T-helper 17 cell (primary cell): ENCODE measurements around the gene SHISA2. TPM values are rescaled to one million over a fixed set of nuclear protein-coding genes. Genes with fewer than 3 reads are reported as not detected.

Experiments
- ATAC-seq: fragments of 150-1000 bp; cut with Tn5 transposase; 2 replicates; pipeline ENCODE4 v1.10.0; 2021; ENCODE audit warnings: mild to moderate bottlenecking, moderate library complexity
- DNase-seq, 3 donors: peaks; one replicate each; pipeline versions ENCODE4 v3.0.0 to v3.0.0-alpha.2; 2020 to 2021
- H3K9me3 ChIP-seq: one replicate; pipeline ENCODE4 v1.7.0; 2013; ENCODE audit warnings: low read length, mild to moderate bottlenecking; ENCODE audit not compliant: control insufficient read depth, poor library complexity, severe bottlenecking
- H3K27ac Mint-ChIP-seq: one replicate; pipeline ENCODE4 v1.8.0; 2022; ENCODE audit warnings: mild to moderate bottlenecking, moderate library complexity, mixed read lengths
- H3K27me3 Mint-ChIP-seq: one replicate; pipeline ENCODE4 v1.8.0; 2022; ENCODE audit warnings: mixed read lengths
- H3K36me3 Mint-ChIP-seq: one replicate; pipeline ENCODE4 v1.8.0; 2022; ENCODE audit warnings: low read depth, mixed read lengths
- H3K4me1 Mint-ChIP-seq: one replicate; pipeline ENCODE4 v1.8.0; 2022; ENCODE audit warnings: mild to moderate bottlenecking, mixed read lengths
- H3K4me3 Mint-ChIP-seq: one replicate; pipeline ENCODE4 v1.8.0; 2022; ENCODE audit warnings: mild to moderate bottlenecking, moderate library complexity, mixed read lengths
- total RNA-seq, 4 donors: library from RNA in 2 of 4; stranded (reverse) in 2 of 4; gene quantifications; one replicate each; pipeline ENCODE4 v1.2.3 and lab custom pipeline; 2022 to 2026

SHISA2 gene
- total RNA-seq, 2 donors from 2014 or later = 0.37 to 0.62 TPM

DNA sequence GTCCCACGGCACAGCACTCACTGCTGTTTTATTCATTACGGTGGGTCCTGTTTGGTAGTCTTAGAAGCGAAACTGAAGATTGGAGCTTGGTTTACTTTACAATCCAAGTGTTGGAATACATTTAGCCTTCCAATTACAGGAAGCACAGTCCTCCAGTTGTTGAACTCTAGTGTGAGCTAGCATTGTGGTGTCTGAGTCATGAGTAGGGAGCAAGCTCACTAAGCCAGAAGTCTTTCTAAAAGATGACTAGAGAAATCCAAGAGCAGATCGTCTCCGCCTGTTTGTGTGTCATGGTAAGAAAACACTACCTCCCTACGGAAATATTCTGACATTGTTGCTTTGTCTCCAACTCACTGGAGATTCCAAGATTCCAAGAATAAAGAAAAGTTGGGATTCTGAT, 10.1 kb upstream of the SHISA2 start:
- Mint-ChIP-seq H3K4me3 (no peak overlapping the region), H3K27me3 (peaks cover 35% of the 10 kb centered on the region), H3K36me3 (no peaks in the 10 kb centered on the region), H3K4me1 (peaks cover 5% of the 10 kb centered on the region), H3K27ac (no peak overlapping the region)
- ATAC-seq (no peak), DNase-seq (no peak)
- no peaks in the 10 kb centered on the region for H3K9me3 ChIP-seq

DNA sequence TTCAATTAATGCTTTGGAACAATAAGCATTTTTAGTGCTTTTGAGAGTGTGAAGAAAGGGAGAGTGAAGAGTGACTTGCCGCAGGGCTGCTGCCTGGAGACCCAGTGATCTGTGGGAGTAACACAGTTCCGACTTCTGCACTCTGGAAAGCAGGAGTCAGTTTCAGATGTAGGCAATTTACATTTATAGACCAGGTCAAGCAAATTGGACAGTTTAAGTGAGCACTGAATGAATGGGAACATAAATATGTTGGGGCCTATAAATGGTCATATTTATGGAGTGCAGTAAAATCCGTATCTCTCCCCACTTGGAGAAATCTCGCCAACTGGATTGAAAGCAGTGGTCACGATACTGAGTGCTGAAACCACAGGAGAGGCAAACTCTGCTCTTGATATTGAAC, 9.4 kb upstream of the SHISA2 start:
- Mint-ChIP-seq H3K27ac (no peak overlapping the region), H3K36me3 (no peaks in the 10 kb centered on the region), H3K4me3 (no peak overlapping the region), H3K4me1 (peaks cover 5% of the 10 kb centered on the region), H3K27me3 (peaks cover 41% of the 10 kb centered on the region)
- ATAC-seq (no peak), DNase-seq (no peak)
- no peaks in the 10 kb centered on the region for H3K9me3 ChIP-seq

DNA sequence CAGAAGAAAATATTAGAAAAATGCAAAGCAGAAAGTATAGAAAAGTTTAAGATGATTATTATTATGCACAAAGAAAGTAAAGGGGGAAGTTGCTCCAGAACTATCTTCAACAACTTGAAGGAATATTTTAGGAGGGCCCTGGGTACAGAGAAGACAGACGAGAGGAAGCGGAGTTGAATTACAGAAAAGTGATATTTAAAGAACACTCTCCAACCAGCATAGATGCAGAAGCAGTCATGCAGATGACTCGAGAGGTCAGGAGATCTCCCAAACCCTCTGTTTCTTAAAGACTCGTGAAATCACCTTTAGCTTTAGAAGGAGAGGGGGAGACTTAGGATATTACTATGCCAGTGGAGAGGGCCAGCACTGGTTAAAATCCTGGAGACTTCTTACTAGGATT, 8.5 kb upstream of the SHISA2 start:
- DNase-seq = no peak
- Mint-ChIP-seq H3K27me3 (peaks cover 39% of the 10 kb centered on the region), H3K36me3 (no peaks in the 10 kb centered on the region), H3K4me1 (peaks cover 5% of the 10 kb centered on the region), H3K4me3 (no peak overlapping the region), H3K27ac (no peak overlapping the region)
- ATAC-seq = no peak
- H3K9me3 ChIP-seq = no peaks in the 10 kb centered on the region

DNA sequence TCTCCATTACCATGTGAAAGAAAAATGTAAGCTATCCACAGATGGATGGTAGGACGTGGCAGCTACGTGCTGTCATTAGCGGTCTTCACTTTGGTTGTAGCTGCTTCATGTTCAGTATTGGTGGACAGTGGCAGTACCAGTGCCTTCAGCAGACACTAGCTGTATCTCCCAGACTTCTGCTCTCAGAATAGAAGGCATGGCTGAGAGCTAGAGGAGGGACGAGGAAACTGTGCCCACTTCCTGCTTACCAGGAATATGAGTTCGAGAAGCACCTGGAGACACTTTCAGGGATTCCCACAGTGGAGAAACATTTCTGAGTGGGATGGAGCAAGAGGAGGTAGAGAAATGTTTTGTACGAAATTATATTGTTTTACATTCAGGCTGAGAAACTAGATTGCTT, 6.9 kb upstream of the SHISA2 start:
- H3K27ac Mint-ChIP-seq = no peak overlapping the region
- H3K36me3 Mint-ChIP-seq = no peaks in the 10 kb centered on the region
- H3K9me3 ChIP-seq = no peaks in the 10 kb centered on the region
- ATAC-seq = no peak
- no peak for DNase-seq
- peaks cover 39% of the 10 kb centered on the region for H3K27me3 Mint-ChIP-seq
- H3K4me1 Mint-ChIP-seq = peaks cover 5% of the 10 kb centered on the region
- H3K4me3 Mint-ChIP-seq = no peak overlapping the region

DNA sequence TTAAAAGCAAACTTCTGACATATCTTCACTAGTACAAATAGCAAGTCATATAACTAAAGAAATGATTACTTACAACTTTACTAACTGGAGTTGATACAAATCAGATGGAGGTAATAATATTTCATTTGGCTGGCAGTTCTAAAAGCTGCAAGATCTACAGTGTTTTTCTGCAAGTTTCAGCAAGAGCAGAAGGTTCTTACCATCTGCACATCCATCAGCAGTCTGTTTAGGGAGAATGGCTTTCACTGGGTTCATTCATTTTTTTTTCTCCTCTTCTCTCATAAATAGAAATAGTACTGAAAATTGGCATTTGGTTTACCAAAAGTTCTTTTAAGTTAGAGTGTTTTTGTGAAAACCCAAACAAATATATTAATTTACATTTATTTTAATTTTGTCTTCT, 3.1 kb upstream of the SHISA2 start:
- Mint-ChIP-seq H3K4me1 (peaks cover 9% of the 10 kb centered on the region), H3K27me3 (peaks cover 49% of the 10 kb centered on the region), H3K4me3 (no peak overlapping the region), H3K27ac (no peak overlapping the region), H3K36me3 (no peaks in the 10 kb centered on the region)
- ATAC-seq (no peak), DNase-seq (no peak)
- no peaks in the 10 kb centered on the region for H3K9me3 ChIP-seq

DNA sequence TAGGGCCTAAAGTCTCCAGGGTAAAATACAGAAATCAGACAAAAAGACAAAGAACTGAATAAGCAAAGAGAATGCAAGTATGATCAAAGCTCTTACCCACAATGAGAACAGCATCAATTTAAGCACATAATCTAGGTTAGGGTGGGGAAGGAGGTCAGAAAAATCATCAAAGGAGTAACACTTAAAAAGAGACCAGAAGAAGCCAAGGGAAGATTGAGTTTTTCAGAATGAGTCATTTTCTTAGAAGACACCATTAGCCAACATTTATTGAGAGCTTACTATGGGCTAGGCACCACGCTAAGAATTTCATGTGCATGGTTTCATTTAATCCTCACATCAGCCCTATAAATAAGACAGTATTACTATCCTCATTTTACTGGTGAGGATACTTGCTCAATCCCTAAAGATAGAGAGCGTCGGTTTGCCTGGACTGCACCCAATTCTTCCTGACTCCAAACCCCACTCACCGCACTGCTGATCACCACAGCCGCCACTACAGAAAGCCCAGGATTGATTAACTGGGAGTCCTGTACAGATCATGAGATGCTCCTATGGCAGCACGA, 1.7 kb upstream of the SHISA2 start:
- Mint-ChIP-seq H3K27me3 (peaks cover 55% of the 10 kb centered on the region), H3K27ac (no peak overlapping the region), H3K36me3 (no peaks in the 10 kb centered on the region), H3K4me1 (peaks cover 9% of the 10 kb centered on the region), H3K4me3 (peak overlapping the region; percentile 28)
- no peaks in the 10 kb centered on the region for H3K9me3 ChIP-seq
- ATAC-seq (no peak), DNase-seq (no peak)

DNA sequence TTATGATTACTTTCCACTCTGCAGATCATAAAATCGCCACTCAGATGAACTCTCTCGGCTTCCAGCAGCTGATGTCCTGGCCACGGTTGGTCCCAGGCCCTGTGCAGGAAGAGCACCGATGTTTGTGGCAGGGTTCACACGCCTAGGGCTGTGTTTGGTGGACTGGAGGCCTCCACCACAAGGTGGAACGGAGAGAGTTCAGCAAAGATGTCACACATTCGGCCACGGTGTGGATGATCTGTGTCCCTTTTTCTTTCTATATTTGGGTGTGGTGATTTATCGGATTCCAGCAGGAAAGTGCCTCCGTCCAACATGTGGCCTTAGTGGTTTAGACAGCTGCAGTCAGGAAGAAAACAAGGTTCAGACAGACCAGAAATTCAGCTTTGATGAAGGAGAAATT, 521 bp upstream of the SHISA2 start:
- Mint-ChIP-seq H3K27ac (no peak overlapping the region), H3K36me3 (no peaks in the 10 kb centered on the region), H3K4me1 (peaks cover 9% of the 10 kb centered on the region), H3K27me3 (peaks cover 56% of the 10 kb centered on the region), H3K4me3 (peak overlapping the region; percentile 80)
- DNase-seq (no peak), ATAC-seq (no peak)
- no peaks in the 10 kb centered on the region for H3K9me3 ChIP-seq

DNA sequence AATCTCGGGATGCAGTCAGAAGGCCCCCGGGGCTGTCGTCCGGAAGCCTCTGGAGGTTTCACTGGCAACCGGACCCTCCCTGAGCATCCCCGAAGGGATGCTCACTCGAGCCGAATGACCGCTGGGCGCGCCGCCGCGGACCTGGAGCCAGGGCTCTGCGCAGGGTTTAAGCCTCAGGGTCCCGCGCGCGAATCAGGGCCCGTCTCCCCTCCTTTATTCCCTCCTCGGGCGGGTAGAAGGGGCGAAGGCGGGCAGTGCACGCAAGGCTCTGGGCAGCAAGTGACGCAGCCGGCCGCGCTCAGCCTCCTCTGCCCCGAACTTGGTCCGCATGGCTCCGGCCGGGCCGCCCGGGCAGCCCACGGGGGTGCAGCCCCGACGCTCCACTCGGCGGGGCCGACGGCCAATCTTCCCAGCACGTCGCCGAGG, 572 bp downstream of the SHISA2 start:
- Mint-ChIP-seq H3K36me3 (no peaks in the 10 kb centered on the region), H3K27ac (no peak overlapping the region), H3K27me3 (peaks cover 54% of the 10 kb centered on the region), H3K4me3 (peak overlapping the region; percentile 68), H3K4me1 (peaks cover 9% of the 10 kb centered on the region)
- no peaks in the 10 kb centered on the region for H3K9me3 ChIP-seq
- ATAC-seq (no peak), DNase-seq (no peak)

DNA sequence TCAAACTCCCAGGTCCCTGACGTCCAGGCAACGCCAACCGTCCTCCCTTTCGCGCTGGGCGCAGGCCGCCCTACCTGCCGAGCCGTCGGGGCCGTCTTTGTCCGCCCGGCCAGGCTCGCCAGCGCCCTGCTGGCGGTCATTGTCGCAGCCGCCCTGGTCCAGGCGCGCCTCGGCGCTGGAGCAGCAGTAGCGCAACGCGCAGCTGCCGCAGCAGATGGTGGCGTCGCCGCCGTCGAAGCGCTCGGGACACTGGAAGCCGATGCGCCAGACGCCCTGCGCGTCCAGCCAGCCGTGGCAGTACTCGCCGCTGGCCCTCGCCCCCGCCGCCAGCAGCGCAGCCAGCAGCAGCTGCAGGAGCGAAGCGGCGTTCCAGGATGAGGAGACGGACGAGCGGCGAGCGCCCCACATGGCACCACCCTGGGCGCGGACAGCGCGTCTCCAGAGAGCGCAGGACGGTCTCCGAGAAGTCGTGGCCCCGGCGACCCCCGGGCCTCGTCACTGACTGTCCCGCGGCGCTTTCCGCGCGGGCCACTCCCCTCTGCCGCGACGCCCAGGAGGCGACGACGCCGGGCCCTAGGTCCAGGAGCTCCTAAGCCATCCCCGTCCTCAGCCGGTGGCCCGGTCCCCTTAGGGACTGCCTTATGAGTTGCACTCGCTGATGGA, 1.1 kb downstream of the SHISA2 start:
- peak overlapping the region; percentile 68 for H3K4me3 Mint-ChIP-seq
- peak; percentile 24 for ATAC-seq

DNA sequence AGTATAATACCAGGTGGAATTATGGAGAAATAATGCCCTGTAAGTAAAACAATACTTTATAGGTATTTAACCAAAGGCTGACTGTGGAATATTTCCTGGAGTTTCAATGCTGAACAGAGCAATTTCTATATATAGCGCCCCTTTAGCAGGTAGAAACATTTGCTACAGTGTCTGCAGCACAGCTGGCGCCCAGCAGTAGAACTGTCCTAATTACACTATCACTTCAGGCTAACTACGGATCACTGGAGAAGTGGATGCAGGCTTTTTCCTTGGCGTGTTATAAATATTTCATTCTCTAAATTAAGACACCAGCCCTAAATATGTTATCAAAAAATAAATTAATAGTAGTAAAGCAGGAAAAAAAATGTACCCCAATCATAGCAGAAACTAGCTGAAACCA, 3.1 kb downstream of the SHISA2 start:
- Mint-ChIP-seq H3K27ac (no peak overlapping the region), H3K4me3 (no peak overlapping the region), H3K36me3 (no peaks in the 10 kb centered on the region), H3K4me1 (peaks cover 9% of the 10 kb centered on the region), H3K27me3 (peaks cover 50% of the 10 kb centered on the region)
- no peaks in the 10 kb centered on the region for H3K9me3 ChIP-seq
- ATAC-seq (no peak), DNase-seq (no peak)

More for the DNA sequence above, 1.1 kb downstream of the SHISA2 start:
- no peak overlapping the region for H3K27ac Mint-ChIP-seq
- no peak for DNase-seq
- no peaks in the 10 kb centered on the region for H3K36me3 Mint-ChIP-seq
- H3K4me1 Mint-ChIP-seq = peaks cover 9% of the 10 kb centered on the region
- no peaks in the 10 kb centered on the region for H3K9me3 ChIP-seq
- H3K27me3 Mint-ChIP-seq = peaks cover 52% of the 10 kb centered on the region

DNA sequence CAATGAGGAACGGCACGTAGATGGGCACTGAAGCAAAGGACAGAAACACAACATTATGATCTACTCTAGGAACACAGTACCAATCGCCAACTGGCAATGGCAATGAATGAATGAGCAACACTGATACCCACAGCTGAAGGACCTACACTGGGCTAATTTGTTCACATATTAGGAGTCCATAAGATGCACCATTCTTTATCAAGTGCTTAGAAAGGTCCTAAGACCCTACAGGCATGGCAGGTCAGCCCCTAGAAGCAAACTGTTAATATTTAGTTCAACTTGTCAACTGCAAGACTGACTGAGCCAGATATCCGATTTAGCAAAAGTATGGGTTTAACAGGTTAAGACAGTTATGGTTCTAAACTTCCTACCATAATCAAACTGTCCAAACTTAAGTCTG, 4.8 kb downstream of the SHISA2 start:
- Mint-ChIP-seq H3K27me3 (peaks cover 36% of the 10 kb centered on the region), H3K27ac (no peak overlapping the region), H3K36me3 (no peaks in the 10 kb centered on the region), H3K4me3 (no peak overlapping the region), H3K4me1 (peaks cover 3% of the 10 kb centered on the region)
- DNase-seq (no peak), ATAC-seq (no peak)
- H3K9me3 ChIP-seq = no peaks in the 10 kb centered on the region

DNA sequence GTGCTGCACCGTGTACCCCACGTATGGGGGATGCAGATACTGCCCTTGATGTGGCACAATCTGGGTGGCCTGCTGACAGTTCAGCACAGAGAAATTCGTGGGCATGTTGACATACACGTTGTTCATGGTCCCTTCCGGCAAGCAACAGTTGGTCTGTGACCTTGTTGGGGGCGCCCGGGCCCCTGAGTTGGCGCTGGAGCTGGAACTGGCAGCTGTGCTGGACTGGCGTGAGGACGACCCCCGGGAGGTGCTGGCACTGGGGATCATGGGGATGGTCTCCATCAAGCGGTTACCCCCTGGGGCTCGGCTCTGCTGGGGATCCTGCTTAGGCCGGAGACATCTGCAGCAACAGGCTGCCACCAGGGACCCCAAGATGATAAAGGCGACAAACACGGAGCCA, 5.2 kb downstream of the SHISA2 start:
- Mint-ChIP-seq H3K4me3 (no peak overlapping the region), H3K36me3 (no peaks in the 10 kb centered on the region), H3K27me3 (peaks cover 39% of the 10 kb centered on the region), H3K4me1 (peaks cover 2% of the 10 kb centered on the region), H3K27ac (no peak overlapping the region)
- H3K9me3 ChIP-seq = no peaks in the 10 kb centered on the region
- ATAC-seq = no peak
- DNase-seq = no peak

DNA sequence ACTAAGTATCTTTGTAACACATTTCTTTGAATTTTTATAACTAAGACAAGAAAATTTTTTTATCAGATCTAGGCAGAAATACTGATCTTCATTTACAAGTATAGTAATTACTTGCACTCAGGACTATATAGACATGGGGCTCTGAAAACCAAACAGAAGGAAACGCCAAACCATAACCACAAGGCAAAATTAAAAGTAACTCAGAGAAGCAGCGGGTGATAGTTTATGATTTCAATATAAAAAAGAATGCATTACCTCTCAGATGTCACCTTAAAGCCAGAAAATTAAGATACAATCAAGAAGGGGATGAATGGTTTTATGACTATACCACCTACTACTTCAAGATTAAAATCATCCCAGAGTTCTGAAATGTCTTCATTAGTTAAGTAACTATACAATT, 6.7 kb downstream of the SHISA2 start:
- Mint-ChIP-seq H3K27ac (no peak overlapping the region), H3K4me1 (no peaks in the 10 kb centered on the region), H3K4me3 (no peak overlapping the region), H3K36me3 (no peaks in the 10 kb centered on the region), H3K27me3 (peaks cover 40% of the 10 kb centered on the region)
- DNase-seq = no peak
- no peaks in the 10 kb centered on the region for H3K9me3 ChIP-seq
- ATAC-seq = no peak

DNA sequence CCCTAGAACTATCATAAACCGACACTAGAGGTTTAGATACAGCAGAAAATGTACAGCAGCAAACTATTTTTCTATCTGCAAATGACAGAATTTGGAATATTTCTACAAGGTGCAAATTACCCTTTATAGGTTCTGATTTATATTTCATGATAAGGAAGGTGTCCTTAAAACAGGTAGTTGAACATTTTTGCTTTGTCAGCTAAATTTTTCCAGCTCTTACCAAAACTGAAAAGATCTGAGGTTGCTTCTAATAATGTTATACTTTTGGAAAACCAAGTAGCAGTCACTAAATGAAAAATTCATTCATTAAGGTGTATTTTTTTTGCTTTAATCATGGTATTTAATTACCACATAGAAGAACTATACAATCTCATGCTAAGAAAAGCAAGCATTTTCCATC, 9.0 kb downstream of the SHISA2 start:
- H3K27ac Mint-ChIP-seq = no peak overlapping the region
- no peaks in the 10 kb centered on the region for H3K36me3 Mint-ChIP-seq
- no peak for DNase-seq
- ATAC-seq = no peak
- H3K4me3 Mint-ChIP-seq = no peak overlapping the region
- no peaks in the 10 kb centered on the region for H3K9me3 ChIP-seq
- peaks cover 22% of the 10 kb centered on the region for H3K27me3 Mint-ChIP-seq
- H3K4me1 Mint-ChIP-seq = no peaks in the 10 kb centered on the region
